Progenitor cell of endocrine pancreas (in vitro differentiated cells): ENCODE data around the gene RPS18. TPM values are rescaled to one million over a fixed set of nuclear protein-coding genes. Genes with fewer than 3 reads are reported as not detected.

Experiments used
- DNase-seq: peaks from one replicate; pipeline ENCODE4 v3.0.0; 2021; ENCODE audit warnings: low spot score; ENCODE audit not compliant: unreplicated experiment
- H3K27ac Mint-ChIP-seq: 2 replicates; pipeline ENCODE4 v1.8.0; 2021; ENCODE audit warnings: mild to moderate bottlenecking, moderate library complexity, mixed read lengths
- H3K27me3 Mint-ChIP-seq: 2 replicates; pipeline ENCODE4 v1.8.0; 2021; ENCODE audit warnings: mixed read lengths
- H3K36me3 Mint-ChIP-seq: 2 replicates; pipeline ENCODE4 v1.8.0; 2022; ENCODE audit warnings: mixed read lengths; ENCODE audit not compliant: insufficient read depth
- H3K4me1 Mint-ChIP-seq: 2 replicates; pipeline ENCODE4 v1.8.0; 2021; ENCODE audit warnings: low read depth, mixed read lengths
- H3K4me3 Mint-ChIP-seq: 2 replicates; pipeline ENCODE4 v1.8.0; 2021; ENCODE audit warnings: low read depth, mild to moderate bottlenecking, moderate library complexity, mixed read lengths
- H3K9me3 Mint-ChIP-seq: 2 replicates; pipeline ENCODE4 v1.8.0; 2021; ENCODE audit warnings: low read depth, mixed read lengths
- total RNA-seq: library from RNA; stranded (reverse); gene quantifications from 2 replicates; pipeline ENCODE4 v1.2.1, GENCODE V29; 2021
- TF ChIP-seq, protein P1 (sequence below): fragments of 200-600 bp; sonication (generic); IDR thresholded peaks from one replicate; pipeline ENCODE4 v1.5.0; 2021; ENCODE audit warnings: antibody characterized with exemption, mild to moderate bottlenecking; ENCODE audit not compliant: unreplicated experiment

The RPS18 gene
- total RNA-seq, 1 donor from 2014 or later, result 1,974 TPM

DNA sequence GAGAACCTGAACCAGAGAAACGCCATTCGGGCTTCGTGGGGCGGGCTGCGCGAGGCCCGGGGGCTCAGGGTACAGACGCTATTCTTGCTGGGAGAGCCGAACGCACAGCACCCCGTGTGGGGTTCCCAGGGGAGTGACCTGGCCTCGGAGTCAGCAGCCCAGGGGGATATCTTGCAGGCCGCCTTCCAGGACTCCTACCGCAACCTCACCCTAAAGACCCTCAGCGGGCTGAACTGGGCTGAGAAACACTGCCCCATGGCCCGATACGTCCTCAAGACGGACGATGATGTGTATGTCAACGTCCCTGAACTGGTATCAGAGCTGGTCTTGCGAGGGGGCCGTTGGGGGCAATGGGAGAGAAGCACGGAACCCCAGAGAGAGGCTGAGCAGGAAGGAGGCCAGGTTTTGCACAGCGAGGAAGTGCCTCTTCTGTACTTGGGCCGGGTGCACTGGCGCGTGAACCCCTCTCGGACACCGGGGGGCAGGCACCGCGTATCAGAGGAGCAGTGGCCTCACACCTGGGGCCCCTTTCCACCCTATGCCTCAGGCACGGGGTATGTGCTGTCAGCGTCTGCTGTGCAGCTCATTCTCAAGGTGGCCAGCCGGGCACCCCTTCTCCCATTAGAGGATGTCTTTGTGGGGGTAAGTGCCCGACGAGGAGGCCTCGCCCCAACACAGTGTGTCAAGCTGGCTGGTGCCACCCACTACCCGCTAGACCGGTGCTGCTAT lies 6.0 kb downstream of the RPS18 start:
- peaks cover 15% of the 10 kb centered on the region for H3K36me3 Mint-ChIP-seq
- TF ChIP-seq, protein P1, sequence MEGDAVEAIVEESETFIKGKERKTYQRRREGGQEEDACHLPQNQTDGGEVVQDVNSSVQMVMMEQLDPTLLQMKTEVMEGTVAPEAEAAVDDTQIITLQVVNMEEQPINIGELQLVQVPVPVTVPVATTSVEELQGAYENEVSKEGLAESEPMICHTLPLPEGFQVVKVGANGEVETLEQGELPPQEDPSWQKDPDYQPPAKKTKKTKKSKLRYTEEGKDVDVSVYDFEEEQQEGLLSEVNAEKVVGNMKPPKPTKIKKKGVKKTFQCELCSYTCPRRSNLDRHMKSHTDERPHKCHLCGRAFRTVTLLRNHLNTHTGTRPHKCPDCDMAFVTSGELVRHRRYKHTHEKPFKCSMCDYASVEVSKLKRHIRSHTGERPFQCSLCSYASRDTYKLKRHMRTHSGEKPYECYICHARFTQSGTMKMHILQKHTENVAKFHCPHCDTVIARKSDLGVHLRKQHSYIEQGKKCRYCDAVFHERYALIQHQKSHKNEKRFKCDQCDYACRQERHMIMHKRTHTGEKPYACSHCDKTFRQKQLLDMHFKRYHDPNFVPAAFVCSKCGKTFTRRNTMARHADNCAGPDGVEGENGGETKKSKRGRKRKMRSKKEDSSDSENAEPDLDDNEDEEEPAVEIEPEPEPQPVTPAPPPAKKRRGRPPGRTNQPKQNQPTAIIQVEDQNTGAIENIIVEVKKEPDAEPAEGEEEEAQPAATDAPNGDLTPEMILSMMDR, result peak; percentile 22
- peak overlapping the region; percentile 91 for H3K27ac Mint-ChIP-seq
- no peaks in the 10 kb centered on the region for H3K9me3 Mint-ChIP-seq
- no peaks in the 10 kb centered on the region for H3K27me3 Mint-ChIP-seq
- DNase-seq, result no peak
- peak overlapping the region; percentile 80 for H3K4me3 Mint-ChIP-seq
- H3K4me1 Mint-ChIP-seq, result peaks cover 25% of the 10 kb centered on the region

DNA sequence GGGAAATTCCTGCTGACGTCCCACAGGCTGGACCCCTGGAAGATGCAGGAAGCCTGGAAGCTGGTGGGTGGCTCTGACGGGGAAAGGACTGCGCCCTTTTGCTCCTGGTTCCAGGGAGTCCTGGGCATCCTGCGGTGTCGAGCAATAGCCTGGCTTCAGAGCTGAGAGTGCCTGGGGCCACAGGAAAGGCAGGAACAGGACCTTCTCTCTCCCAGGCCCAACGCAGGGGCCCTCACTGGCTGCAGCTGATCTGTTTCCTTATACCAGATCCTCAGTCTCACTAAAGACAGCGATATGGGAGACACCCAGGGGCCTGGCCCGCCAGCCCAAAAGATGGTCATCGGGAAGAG lies 6.5 kb downstream of the RPS18 start:
- Mint-ChIP-seq H3K36me3 (peaks cover 16% of the 10 kb centered on the region), H3K27me3 (no peaks in the 10 kb centered on the region), H3K4me3 (no peak overlapping the region), H3K27ac (no peak overlapping the region), H3K9me3 (no peaks in the 10 kb centered on the region), H3K4me1 (peaks cover 19% of the 10 kb centered on the region)
- TF ChIP-seq, protein P1, result no peak
- DNase-seq, result no peak

DNA sequence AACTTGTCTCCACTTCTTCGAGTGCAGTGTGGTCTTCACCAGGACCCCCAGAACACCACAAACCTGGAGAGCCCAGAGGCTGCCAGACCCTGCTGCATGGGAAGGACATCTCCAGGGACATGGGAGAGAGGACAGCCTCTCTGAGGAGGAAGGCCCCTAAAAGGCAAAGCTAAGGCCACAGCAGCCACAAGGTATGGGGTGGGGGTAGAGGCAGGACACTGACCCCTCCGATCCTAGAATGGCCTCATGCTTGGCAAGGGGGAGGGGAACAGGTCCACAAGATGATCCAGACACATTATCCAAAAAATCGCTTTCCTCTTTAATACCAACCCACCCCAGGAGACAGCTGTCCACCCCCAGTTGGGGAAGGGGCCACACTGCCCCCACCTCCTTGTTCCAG lies 6.9 kb downstream of the RPS18 start:
- Mint-ChIP-seq H3K27ac (no peak overlapping the region), H3K9me3 (no peaks in the 10 kb centered on the region), H3K36me3 (peaks cover 16% of the 10 kb centered on the region), H3K4me1 (peaks cover 17% of the 10 kb centered on the region), H3K27me3 (no peaks in the 10 kb centered on the region), H3K4me3 (no peak overlapping the region)
- DNase-seq, result no peak
- TF ChIP-seq, protein P1, result no peak

DNA sequence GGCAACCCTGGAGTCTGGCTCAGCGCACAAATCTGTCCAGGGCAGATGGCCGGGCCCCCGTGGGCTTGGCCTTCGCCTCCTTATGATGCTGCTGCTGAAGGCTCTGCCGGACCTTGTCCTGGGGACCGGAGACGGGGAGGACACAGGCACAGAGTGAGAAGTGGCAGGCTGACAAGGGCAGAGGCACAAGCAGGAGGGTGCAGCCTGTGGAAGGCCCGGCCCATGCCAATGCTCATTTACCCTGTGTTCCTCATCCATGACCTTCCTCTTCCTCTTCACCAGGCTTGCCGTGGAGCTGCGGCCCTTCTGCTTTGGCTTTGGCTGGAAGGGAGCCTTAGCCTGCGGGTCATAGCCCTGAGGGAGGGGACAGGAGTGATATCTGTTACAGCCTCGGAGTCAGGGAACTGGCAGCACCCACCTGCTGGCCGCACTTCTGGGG lies 7.4 kb downstream of the RPS18 start:
- peaks cover 16% of the 10 kb centered on the region for H3K36me3 Mint-ChIP-seq
- no peak for DNase-seq
- no peak overlapping the region for H3K27ac Mint-ChIP-seq
- H3K4me1 Mint-ChIP-seq, result peaks cover 15% of the 10 kb centered on the region
- TF ChIP-seq, protein P1, result no peak
- no peaks in the 10 kb centered on the region for H3K27me3 Mint-ChIP-seq
- no peak overlapping the region for H3K4me3 Mint-ChIP-seq
- no peaks in the 10 kb centered on the region for H3K9me3 Mint-ChIP-seq

DNA sequence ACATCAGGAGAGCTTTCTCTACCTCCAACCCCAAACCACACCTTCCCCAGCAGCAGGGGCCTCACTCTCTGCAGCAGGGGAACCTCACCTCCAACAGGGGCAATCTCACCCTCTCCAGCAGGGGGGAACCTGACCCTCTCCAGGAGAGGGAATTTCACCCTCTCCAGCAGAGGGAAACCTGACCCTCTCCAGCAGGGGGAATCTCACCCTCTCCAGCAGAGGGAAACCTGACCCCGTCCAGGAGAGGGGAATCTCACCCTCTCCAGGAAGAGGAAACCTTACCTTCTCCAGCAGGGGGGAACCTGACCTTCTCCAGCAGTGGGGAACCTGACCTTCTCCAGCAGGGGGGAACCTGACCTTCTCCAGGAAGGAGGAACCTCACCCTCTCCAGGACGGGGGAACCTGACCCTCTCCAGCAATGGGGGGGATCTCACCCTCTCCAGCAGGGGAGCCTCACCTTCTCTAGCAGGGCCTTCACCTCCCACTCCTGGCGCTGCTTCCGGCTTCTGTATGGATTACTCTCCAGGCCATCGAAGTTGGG lies 8.2 kb downstream of the RPS18 start:
- TF ChIP-seq, protein P1, result peak; percentile 60
- peaks cover 9% of the 10 kb centered on the region for H3K4me1 Mint-ChIP-seq
- H3K27me3 Mint-ChIP-seq, result no peaks in the 10 kb centered on the region
- H3K9me3 Mint-ChIP-seq, result no peaks in the 10 kb centered on the region
- peaks cover 10% of the 10 kb centered on the region for H3K36me3 Mint-ChIP-seq
- no peak overlapping the region for H3K4me3 Mint-ChIP-seq
- no peak overlapping the region for H3K27ac Mint-ChIP-seq
- DNase-seq, result peak; percentile 42
